ENCODE measurements around the gene P4HA2.

The P4HA2 gene

GRCh38 chr5:132142459-132142858 lies 85.2 kb downstream of the P4HA2 start:
- Histone ChIP-seq H3K79me2 (ENCODE audit: insufficient read depth, low read length) (no peaks in the 10 kb centered on the region), H3K9ac (ENCODE audit: low read length) (no peak overlapping the region), H3F3A (ENCODE audit: insufficient read depth) (no peaks in the 10 kb centered on the region), H2AFZ (ENCODE audit: low read depth, low read length, severe bottlenecking) (no peak overlapping the region), H3K27ac (ENCODE audit: low read depth, low read length) (no peak overlapping the region), H3K27me3 (ENCODE audit: low read length) (0 out of 2 replicates have a peak, but pooled peaks cover 2% of the 10 kb centered on the region), H3K9me2 (replicated peaks; ENCODE audit: insufficient read depth, low read length) (0 out of 2 replicates have a peak, but pooled peaks cover 3% of the 10 kb centered on the region), H4K20me1 (ENCODE audit: low read depth, low read length) (no peaks in the 10 kb centered on the region), H3K9me3 (ENCODE audit: insufficient read depth, low read length) (no peaks in the 10 kb centered on the region; the same call in 1 of the 2 replicates), H3K4me3 (ENCODE audit: insufficient read depth, low read length, poor library complexity, severe bottlenecking) (no peak overlapping the region), H3K36me3 (ENCODE audit: low read length) (no peaks in the 10 kb centered on the region), H3K4me2 (ENCODE audit: low read depth, low read length, poor library complexity, severe bottlenecking) (no peak overlapping the region)
- TF ChIP-seq CTCF (IDR thresholded peaks at IDR 0.05; ENCODE audit: insufficient read depth, low read length, poor library complexity, severe bottlenecking) (no peak), EZH2phosphoT487 (conservative IDR thresholded peaks at IDR 0.05; ENCODE audit: low read length) (no peak)
